CD14-positive monocyte (primary cell): ENCODE results near the gene ZNF816. TPM values are rescaled to one million over a fixed set of nuclear protein-coding genes. Genes with fewer than 3 reads are reported as not detected.

Experiments used
- DNase-seq, 3 donors: peaks; one replicate each; pipeline ENCODE4 v3.0.0-alpha.2; 2011 to 2022
- H2AFZ ChIP-seq: 2 replicates; pipeline ENCODE4 v1.6.0; 2012; ENCODE audit warnings: mild to moderate bottlenecking, low read depth, low read length, inconsistent platforms; ENCODE audit not compliant: insufficient read depth, poor library complexity, severe bottlenecking
- H3K27ac ChIP-seq, 2 donors: 1 replicate in 1 of 2; 2 replicates in 1 of 2; pipeline ENCODE4 v1.5.1; 2012 to 2013; ENCODE audit warnings: low read length in 2 of 2, control low read depth in 1 of 2, inconsistent platforms in 1 of 2, low read depth in 1 of 2, mild to moderate bottlenecking in 1 of 2
- H3K27me3 ChIP-seq, 2 donors: one replicate each; pipeline versions ENCODE4 v1.6.0 to v1.6.1; 2011 to 2013; ENCODE audit warnings: low read length in 2 of 2; ENCODE audit not compliant: control insufficient read depth in 2 of 2, insufficient read depth in 2 of 2
- H3K36me3 ChIP-seq, 2 donors: replicated peaks in 1 of 2; 1 replicate in 1 of 2; 2 replicates in 1 of 2; pipeline versions ENCODE4 v1.5.1 to v1.6.1; 2012 to 2013; ENCODE audit warnings: low read length in 2 of 2, control low read depth in 1 of 2, inconsistent platforms in 1 of 2, mild to moderate bottlenecking in 1 of 2; ENCODE audit not compliant: insufficient read depth in 2 of 2, control insufficient read depth in 1 of 2
- H3K4me1 ChIP-seq, 2 donors: 1 replicate in 1 of 2; 2 replicates in 1 of 2; pipeline versions ENCODE4 v1.5.1 to v1.6.1; 2012 to 2013; ENCODE audit warnings: low read length in 2 of 2, control low read depth in 1 of 2, inconsistent platforms in 1 of 2, mild to moderate bottlenecking in 1 of 2, moderate library complexity in 1 of 2; ENCODE audit not compliant: insufficient read depth in 2 of 2, control insufficient read depth in 1 of 2
- H3K4me2 ChIP-seq: replicated peaks from 2 replicates; pipeline ENCODE3; 2012; ENCODE audit warnings: low read length, moderate library complexity, mild to moderate bottlenecking; ENCODE audit not compliant: poor library complexity, severe bottlenecking; ENCODE audit errors: extremely low read depth
- H3K4me3 ChIP-seq, 3 experiments: fragments of 200-600 bp in 1 of 3; sonication (generic) in 1 of 3; replicated peaks in 1 of 3; 1 replicate in 2 of 3; 2 replicates in 1 of 3; pipeline ENCODE4 v1.5.1; 2011 to 2013; ENCODE audit warnings: low read length in 3 of 3, mild to moderate bottlenecking in 3 of 3, control low read depth in 2 of 3, low read depth in 2 of 3, inconsistent platforms in 1 of 3, moderate library complexity in 1 of 3
- H3K79me2 ChIP-seq: 2 replicates; pipeline ENCODE4 v1.6.0; 2012; ENCODE audit warnings: mild to moderate bottlenecking, control low read depth, inconsistent platforms, low read length, moderate library complexity; ENCODE audit not compliant: insufficient read depth
- H3K9ac ChIP-seq: 2 replicates; pipeline ENCODE4 v1.6.0; 2017; ENCODE audit warnings: low read length, mild to moderate bottlenecking; ENCODE audit not compliant: insufficient read depth, poor library complexity, severe bottlenecking
- H3K9me3 ChIP-seq, 2 donors: replicated peaks in 1 of 2; 1 replicate in 1 of 2; 2 replicates in 1 of 2; pipeline versions ENCODE4 v1.5.1 to v1.6.1; 2012 to 2013; ENCODE audit warnings: low read length in 2 of 2, control low read depth in 1 of 2; ENCODE audit not compliant: control insufficient read depth in 1 of 2, insufficient read depth in 1 of 2
- H4K20me1 ChIP-seq: 2 replicates; pipeline ENCODE4 v1.6.0; 2012; ENCODE audit warnings: mild to moderate bottlenecking, low read length, control low read depth, moderate library complexity; ENCODE audit not compliant: insufficient read depth
- H3K27ac Mint-ChIP-seq, 7 donors: one replicate each; pipeline ENCODE4 v1.8.0; 2020; ENCODE audit warnings: mild to moderate bottlenecking in 7 of 7, mixed read lengths in 7 of 7, moderate library complexity in 6 of 7, inconsistent platforms in 2 of 7
- H3K27me3 Mint-ChIP-seq, 3 donors: one replicate each; pipeline ENCODE4 v1.8.0; 2021 to 2022; ENCODE audit warnings: low read depth in 3 of 3, mild to moderate bottlenecking in 3 of 3, mixed read lengths in 3 of 3, moderate library complexity in 3 of 3, inconsistent platforms in 1 of 3
- H3K36me3 Mint-ChIP-seq, 2 donors: one replicate each; pipeline ENCODE4 v1.8.0; 2020; ENCODE audit warnings: mixed read lengths in 2 of 2, inconsistent platforms in 1 of 2, mild to moderate bottlenecking in 1 of 2
- H3K4me1 Mint-ChIP-seq: one replicate; pipeline ENCODE4 v1.8.0; 2020; ENCODE audit warnings: mild to moderate bottlenecking, mixed read lengths
- H3K4me3 Mint-ChIP-seq, 2 donors: one replicate each; pipeline ENCODE4 v1.8.0; 2020; ENCODE audit warnings: mild to moderate bottlenecking in 2 of 2, mixed read lengths in 2 of 2, moderate library complexity in 1 of 2
- H3K9me3 Mint-ChIP-seq, 7 donors: one replicate each; pipeline ENCODE4 v1.8.0; 2020 to 2022; ENCODE audit warnings: mixed read lengths in 7 of 7, mild to moderate bottlenecking in 6 of 7, moderate library complexity in 6 of 7, inconsistent platforms in 2 of 7
- WGBS: methylation state at CpG from one replicate; pipeline ENCODE4 v1.1.5; 2013; ENCODE audit warnings: missing lambda C conversion rate; ENCODE audit not compliant: insufficient coverage; 5-methylcytosine and 5-hydroxymethylcytosine counted together
- intact Hi-C, 2 donors: fragments of 100-400 bp; cut with micrococcal nuclease; formaldehyde crosslinking; loops; one replicate each; pipeline versions ENCODE4 v1.15.0 to v1.15.1; 2023
- polyA plus RNA-seq, 3 donors: library from polyadenylated mRNA; depleted of rRNA in 1 of 3; unstranded in 2 of 3; stranded (reverse) in 1 of 3; fragments of 300-500 nt in 2 of 3; fragments of >200 nt in 1 of 3; fragmentation: Illumina TruSeq in 2 of 3; gene quantifications; 1 replicate in 2 of 3; 2 replicates in 1 of 3; pipeline ENCODE4 v1.2.3, GENCODE V29; 2012 to 2021
- TF ChIP-seq, protein P1 (sequence below): fragments of 200-600 bp; IDR thresholded peaks from one replicate; pipeline ENCODE4 v1.8.0; 2022; ENCODE audit warnings: antibody characterized with exemption, mild to moderate bottlenecking

The ZNF816 gene
- polyA plus RNA-seq, 3 donors = 1.4 to 4.3 (median 2.0) TPM

DNA sequence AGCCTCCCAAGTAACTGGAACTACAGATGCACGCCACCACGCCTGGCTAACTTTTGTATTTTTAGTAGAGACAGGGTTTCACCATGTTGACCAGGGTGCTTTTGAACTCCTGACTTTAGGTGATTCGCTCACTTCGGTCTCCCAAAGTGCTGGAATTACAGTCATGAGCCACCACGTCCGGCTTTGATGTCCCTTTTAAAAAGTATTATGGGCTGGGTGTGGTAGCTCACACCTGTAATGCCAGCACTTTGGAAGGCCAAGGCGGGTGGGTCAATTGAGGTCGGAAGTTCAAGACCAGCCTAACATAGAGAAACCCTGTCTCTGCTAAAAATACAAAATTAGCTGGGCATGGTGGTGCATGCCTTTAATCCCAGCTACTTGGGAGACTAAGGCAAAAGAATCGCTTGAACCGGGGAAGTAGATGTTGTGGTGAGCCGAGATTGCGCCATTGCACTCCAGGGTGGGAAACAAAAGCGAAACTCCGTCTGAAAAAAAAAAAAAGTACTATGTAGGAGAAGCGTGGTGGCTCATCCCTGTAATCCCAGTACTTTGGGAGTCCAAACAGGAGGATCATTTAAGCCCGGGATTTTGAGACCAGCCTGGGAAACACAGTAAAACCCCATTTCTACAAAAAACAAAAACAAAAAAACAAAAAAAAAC is 28.2 kb upstream of the ZNF816 start:
- intact Hi-C loops = loop anchor here in 1 of 2 donors (10.0 kb wide), 1 partner anchor 204 kb away; the partner anchor contains the start of gene ZNF665
- 100% methylated on average over 2 of the region's 16 CpGs for WGBS
- H3K4me1 Mint-ChIP-seq = peaks cover 38% of the 10 kb centered on the region
- H3K79me2 ChIP-seq = peaks cover 5% of the 10 kb centered on the region
- TF ChIP-seq, protein P1, sequence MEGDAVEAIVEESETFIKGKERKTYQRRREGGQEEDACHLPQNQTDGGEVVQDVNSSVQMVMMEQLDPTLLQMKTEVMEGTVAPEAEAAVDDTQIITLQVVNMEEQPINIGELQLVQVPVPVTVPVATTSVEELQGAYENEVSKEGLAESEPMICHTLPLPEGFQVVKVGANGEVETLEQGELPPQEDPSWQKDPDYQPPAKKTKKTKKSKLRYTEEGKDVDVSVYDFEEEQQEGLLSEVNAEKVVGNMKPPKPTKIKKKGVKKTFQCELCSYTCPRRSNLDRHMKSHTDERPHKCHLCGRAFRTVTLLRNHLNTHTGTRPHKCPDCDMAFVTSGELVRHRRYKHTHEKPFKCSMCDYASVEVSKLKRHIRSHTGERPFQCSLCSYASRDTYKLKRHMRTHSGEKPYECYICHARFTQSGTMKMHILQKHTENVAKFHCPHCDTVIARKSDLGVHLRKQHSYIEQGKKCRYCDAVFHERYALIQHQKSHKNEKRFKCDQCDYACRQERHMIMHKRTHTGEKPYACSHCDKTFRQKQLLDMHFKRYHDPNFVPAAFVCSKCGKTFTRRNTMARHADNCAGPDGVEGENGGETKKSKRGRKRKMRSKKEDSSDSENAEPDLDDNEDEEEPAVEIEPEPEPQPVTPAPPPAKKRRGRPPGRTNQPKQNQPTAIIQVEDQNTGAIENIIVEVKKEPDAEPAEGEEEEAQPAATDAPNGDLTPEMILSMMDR = no peak
- peaks cover 0 to 38% of the 10 kb centered on the region in 2 donors for H3K36me3 ChIP-seq
- peaks cover 6 to 13% (median 7%) of the 10 kb centered on the region in 3 donors for H3K27me3 Mint-ChIP-seq
- no peak overlapping the region for H2AFZ ChIP-seq
- peaks cover 24 to 27% of the 10 kb centered on the region in 2 donors for H3K36me3 Mint-ChIP-seq
- H3K4me1 ChIP-seq = peaks cover 21 to 42% of the 10 kb centered on the region in 2 donors
- peaks cover 39 to 91% (median 84%) of the 10 kb centered on the region in 7 donors for H3K9me3 Mint-ChIP-seq
- peak overlapping the region in 1 of 2 donors; percentile 64 for H3K4me3 Mint-ChIP-seq
- peaks cover 57 to 76% of the 10 kb centered on the region in 2 donors for H3K9me3 ChIP-seq
- DNase-seq = peak; percentile 4 to 57 (median 10)
- no peak overlapping the region for H3K9ac ChIP-seq
- H3K27ac Mint-ChIP-seq = peak overlapping the region in 1 of 7 donors; percentile 79
- peak overlapping the region in 1 of 2 donors; percentile 62 for H3K27ac ChIP-seq
- no peaks in the 10 kb centered on the region for H4K20me1 ChIP-seq
- peak overlapping the region; percentile 91 for H3K4me2 ChIP-seq
- H3K27me3 ChIP-seq = peaks cover 0 to 8% of the 10 kb centered on the region in 2 donors
- peak overlapping the region in 2 of 3 experiments; percentile 46 to 78 for H3K4me3 ChIP-seq

DNA sequence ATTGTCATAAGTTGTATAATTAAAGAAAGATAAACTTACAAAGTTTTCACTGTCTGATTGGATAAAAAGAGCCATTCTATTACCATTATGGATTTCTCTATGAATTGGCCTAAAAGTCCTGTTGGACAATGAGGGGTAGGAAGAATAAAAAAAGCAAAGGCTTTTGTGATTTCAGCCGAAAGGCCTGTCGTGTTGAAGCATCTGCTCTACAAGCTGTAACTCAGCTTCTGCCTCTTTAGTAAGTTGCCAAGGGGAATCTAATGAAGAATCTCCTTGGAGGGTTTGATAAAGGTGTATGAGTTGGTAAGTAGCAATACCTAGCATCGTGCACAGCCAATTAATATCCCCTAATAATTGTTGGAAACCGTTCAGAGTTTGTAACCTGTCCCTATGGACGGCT is 25.8 kb upstream of the ZNF816 start:
- no peak overlapping the region for H3K9ac ChIP-seq
- Mint-ChIP-seq H3K36me3 (peaks cover 22 to 36% of the 10 kb centered on the region in 2 donors), H3K4me1 (peaks cover 31% of the 10 kb centered on the region), H3K4me3 (no peak overlapping the region), H3K9me3 (peaks cover 38 to 89% (median 77%) of the 10 kb centered on the region in 7 donors), H3K27me3 (peaks cover 6 to 13% (median 7%) of the 10 kb centered on the region in 3 donors), H3K27ac (no peak overlapping the region)
- no peaks in the 10 kb centered on the region for H4K20me1 ChIP-seq
- peaks cover 0 to 56% of the 10 kb centered on the region in 2 donors for H3K36me3 ChIP-seq
- peaks cover 16 to 37% of the 10 kb centered on the region in 2 donors for H3K4me1 ChIP-seq
- intact Hi-C loops = no loop called here
- no peak overlapping the region for H3K4me2 ChIP-seq
- H3K27me3 ChIP-seq = peaks cover 0 to 8% of the 10 kb centered on the region in 2 donors
- peaks cover 5% of the 10 kb centered on the region for H3K79me2 ChIP-seq
- no peak for DNase-seq
- no CpG with 5 or more reads among the region's 5 CpGs for WGBS
- peaks cover 60 to 75% of the 10 kb centered on the region in 2 donors for H3K9me3 ChIP-seq
- no peak overlapping the region for H3K27ac ChIP-seq
- no peak overlapping the region for H3K4me3 ChIP-seq
- TF ChIP-seq, protein P1 = no peak
- no peak overlapping the region for H2AFZ ChIP-seq
